HEK293 (cell line): Measurements from ENCODE around the gene DSC2.

Source experiments
- GLI2 ChIP-seq: fragments of 450-650 bp; formaldehyde crosslinking; IDR thresholded peaks from 2 replicates; pipeline ENCODE4; 2017; ENCODE audit warnings: missing biosample characterization, missing genetic modification characterization, low read depth, borderline replicate concordance
- GLIS2 ChIP-seq: fragments of 450-650 bp; formaldehyde crosslinking; IDR thresholded peaks from 2 replicates; pipeline ENCODE4 v1.5.1; 2016; ENCODE audit warnings: missing biosample characterization, missing genetic modification characterization
- HOXC10 ChIP-seq: sonication (generic); formaldehyde crosslinking; IDR thresholded peaks from 2 replicates; pipeline ENCODE4 v1.8.1; 2023; ENCODE audit warnings: mild to moderate bottlenecking, missing genetic modification reagents
- KLF9 ChIP-seq: fragments of 450-650 bp; formaldehyde crosslinking; IDR thresholded peaks from 2 replicates; pipeline ENCODE4 v1.5.1; 2016; ENCODE audit warnings: missing biosample characterization, missing genetic modification characterization, low read depth
- REPIN1 ChIP-seq: fragments of 450-650 bp; formaldehyde crosslinking; IDR thresholded peaks from 2 replicates; pipeline ENCODE4 v1.5.1; 2017; ENCODE audit warnings: missing biosample characterization, missing genetic modification characterization, low read depth
- ZNF169 ChIP-seq: fragments of 450-650 bp; formaldehyde crosslinking; IDR thresholded peaks from 2 replicates; pipeline ENCODE4 v1.5.1; 2016; ENCODE audit warnings: missing biosample characterization, missing genetic modification characterization
- ZNF174 ChIP-seq: fragments of 450-650 bp; formaldehyde crosslinking; IDR thresholded peaks from 2 replicates; pipeline ENCODE4 v1.5.0; 2017; ENCODE audit warnings: missing biosample characterization, mild to moderate bottlenecking, missing genetic modification characterization
- ZNF175 ChIP-seq: fragments of 450-650 bp; formaldehyde crosslinking; IDR thresholded peaks from 2 replicates; pipeline ENCODE4 v1.5.1; 2016; ENCODE audit warnings: missing biosample characterization, missing genetic modification characterization
- ZNF2 ChIP-seq: fragments of 450-650 bp; formaldehyde crosslinking; IDR thresholded peaks from 2 replicates; pipeline ENCODE4 v1.5.1; 2016; ENCODE audit warnings: missing biosample characterization, missing genetic modification characterization
- ZNF221 ChIP-seq: fragments of 450-650 bp; formaldehyde crosslinking; IDR thresholded peaks from 2 replicates; pipeline ENCODE4 v1.5.1; 2017; ENCODE audit warnings: missing biosample characterization, missing genetic modification characterization, borderline replicate concordance
- ZNF311 ChIP-seq: fragments of 450-650 bp; formaldehyde crosslinking; IDR thresholded peaks from 2 replicates; pipeline ENCODE4 v1.5.1; 2017; ENCODE audit warnings: missing biosample characterization, missing genetic modification characterization, borderline replicate concordance
- ZNF521 ChIP-seq: fragments of 450-650 bp; formaldehyde crosslinking; IDR thresholded peaks from 2 replicates; pipeline ENCODE4 v1.5.1; 2017; ENCODE audit warnings: missing biosample characterization, mild to moderate bottlenecking, missing genetic modification characterization
- ZNF529 ChIP-seq: fragments of 450-650 bp; formaldehyde crosslinking; IDR thresholded peaks from 2 replicates; pipeline ENCODE4 v1.5.1; 2017; ENCODE audit warnings: missing genetic modification characterization, missing biosample characterization; ENCODE audit not compliant: insufficient replicate concordance
- ZNF558 ChIP-seq: fragments of 450-650 bp; formaldehyde crosslinking; IDR thresholded peaks from 2 replicates; pipeline ENCODE4 v1.5.1; 2016; ENCODE audit warnings: missing biosample characterization, missing genetic modification characterization
- ZNF701 ChIP-seq: fragments of 450-650 bp; formaldehyde crosslinking; IDR thresholded peaks from 2 replicates; pipeline ENCODE4 v1.5.1; 2016; ENCODE audit warnings: missing biosample characterization, missing genetic modification characterization
- ZNF785 ChIP-seq: fragments of 450-650 bp; formaldehyde crosslinking; IDR thresholded peaks from 2 replicates; pipeline ENCODE4 v1.5.1; 2016; ENCODE audit warnings: missing biosample characterization, missing genetic modification characterization
- ZNF837 ChIP-seq: fragments of 450-650 bp; formaldehyde crosslinking; IDR thresholded peaks from 2 replicates; pipeline ENCODE4 v1.5.1; 2016; ENCODE audit warnings: missing biosample characterization, missing genetic modification characterization
- TF ChIP-seq, protein P1 (sequence below): fragments of 450-650 bp; formaldehyde crosslinking; IDR thresholded peaks from 2 replicates; pipeline ENCODE4 v1.5.1; 2016; ENCODE audit warnings: missing biosample characterization, missing genetic modification characterization
- TF ChIP-seq, protein P2 (sequence below): fragments of 450-650 bp; IDR thresholded peaks from 2 replicates; pipeline ENCODE4 v1.5.1; 2018; ENCODE audit warnings: missing biosample characterization, mild to moderate bottlenecking, missing genetic modification characterization
- TF ChIP-seq, protein P3 (sequence below): fragments of 450-650 bp; formaldehyde crosslinking; IDR thresholded peaks from 2 replicates; pipeline ENCODE4 v1.5.1; 2017; ENCODE audit warnings: missing biosample characterization, mild to moderate bottlenecking, missing genetic modification characterization, moderate library complexity
- TF ChIP-seq, protein P4 (sequence below): fragments of 450-650 bp; formaldehyde crosslinking; IDR thresholded peaks from 2 replicates; pipeline ENCODE4 v1.5.1; 2017; ENCODE audit warnings: missing biosample characterization, missing genetic modification characterization
- TF ChIP-seq, protein P5 (sequence below): fragments of 450-650 bp; formaldehyde crosslinking; IDR thresholded peaks from 2 replicates; pipeline ENCODE4 v1.5.1; 2016; ENCODE audit warnings: missing biosample characterization, missing genetic modification characterization
- TF ChIP-seq, protein P6 (sequence below): fragments of 450-650 bp; formaldehyde crosslinking; IDR thresholded peaks from 2 replicates; pipeline ENCODE4 v1.5.1; 2016; ENCODE audit warnings: missing biosample characterization, missing genetic modification characterization
- TF ChIP-seq, protein P7 (sequence below): fragments of 450-650 bp; IDR thresholded peaks from 2 replicates; pipeline ENCODE4 v1.5.1; 2018; ENCODE audit warnings: missing biosample characterization, missing genetic modification characterization
- TF ChIP-seq, protein P8 (sequence below): fragments of 450-650 bp; formaldehyde crosslinking; IDR thresholded peaks from 2 replicates; pipeline ENCODE4 v1.5.1; 2016; ENCODE audit warnings: missing biosample characterization, missing genetic modification characterization
- TF ChIP-seq, protein P9 (sequence below): fragments of 450-650 bp; formaldehyde crosslinking; IDR thresholded peaks from 2 replicates; pipeline ENCODE4 v1.5.1; 2016; ENCODE audit warnings: missing biosample characterization, missing genetic modification characterization

Gene DSC2

DNA sequence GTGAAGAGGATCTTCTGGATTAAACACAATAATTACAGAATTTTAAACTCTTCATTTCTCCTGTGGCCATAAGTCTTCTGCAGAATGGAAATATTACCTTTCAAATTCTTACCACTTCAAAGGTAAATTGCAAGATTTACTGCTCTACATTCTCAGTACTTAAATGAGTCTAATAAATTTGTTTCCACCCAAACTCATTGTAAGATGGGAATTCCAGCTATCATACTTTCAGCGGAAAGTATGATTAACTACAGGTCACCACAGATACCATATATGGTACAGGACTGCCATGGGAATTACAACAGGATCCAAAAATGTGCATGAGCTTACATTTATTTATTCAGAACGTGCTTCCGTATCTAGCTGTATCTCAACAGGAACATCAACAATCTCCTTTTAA lies 62.8 kb downstream of the DSC2 start (continued):
- TF ChIP-seq HOXC10 (CRISPR knock-in tag) (no peak), ZNF529 (no peak), ZNF175 (tag by site-specific recombination) (no peak), GLIS2 (tag by site-specific recombination) (no peak), ZNF169 (no peak), ZNF558 (tag by site-specific recombination) (no peak), GLI2 (tag by site-specific recombination) (no peak), ZNF837 (tag by site-specific recombination) (no peak), ZNF521 (tag by site-specific recombination) (no peak), KLF9 (tag by site-specific recombination) (no peak), ZNF311 (tag by site-specific recombination) (no peak), ZNF174 (tag by site-specific recombination) (no peak), ZNF2 (tag by site-specific recombination) (no peak), ZNF785 (tag by site-specific recombination) (no peak), ZNF221 (tag by site-specific recombination) (no peak), REPIN1 (no peak), ZNF701 (tag by site-specific recombination) (no peak)
- TF ChIP-seq, protein P1, sequence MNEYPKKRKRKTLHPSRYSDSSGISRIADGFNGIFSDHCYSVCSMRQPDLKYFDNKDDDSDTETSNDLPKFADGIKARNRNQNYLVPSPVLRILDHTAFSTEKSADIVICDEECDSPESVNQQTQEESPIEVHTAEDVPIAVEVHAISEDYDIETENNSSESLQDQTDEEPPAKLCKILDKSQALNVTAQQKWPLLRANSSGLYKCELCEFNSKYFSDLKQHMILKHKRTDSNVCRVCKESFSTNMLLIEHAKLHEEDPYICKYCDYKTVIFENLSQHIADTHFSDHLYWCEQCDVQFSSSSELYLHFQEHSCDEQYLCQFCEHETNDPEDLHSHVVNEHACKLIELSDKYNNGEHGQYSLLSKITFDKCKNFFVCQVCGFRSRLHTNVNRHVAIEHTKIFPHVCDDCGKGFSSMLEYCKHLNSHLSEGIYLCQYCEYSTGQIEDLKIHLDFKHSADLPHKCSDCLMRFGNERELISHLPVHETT (tag by site-specific recombination), result no peak
- TF ChIP-seq, protein P2, sequence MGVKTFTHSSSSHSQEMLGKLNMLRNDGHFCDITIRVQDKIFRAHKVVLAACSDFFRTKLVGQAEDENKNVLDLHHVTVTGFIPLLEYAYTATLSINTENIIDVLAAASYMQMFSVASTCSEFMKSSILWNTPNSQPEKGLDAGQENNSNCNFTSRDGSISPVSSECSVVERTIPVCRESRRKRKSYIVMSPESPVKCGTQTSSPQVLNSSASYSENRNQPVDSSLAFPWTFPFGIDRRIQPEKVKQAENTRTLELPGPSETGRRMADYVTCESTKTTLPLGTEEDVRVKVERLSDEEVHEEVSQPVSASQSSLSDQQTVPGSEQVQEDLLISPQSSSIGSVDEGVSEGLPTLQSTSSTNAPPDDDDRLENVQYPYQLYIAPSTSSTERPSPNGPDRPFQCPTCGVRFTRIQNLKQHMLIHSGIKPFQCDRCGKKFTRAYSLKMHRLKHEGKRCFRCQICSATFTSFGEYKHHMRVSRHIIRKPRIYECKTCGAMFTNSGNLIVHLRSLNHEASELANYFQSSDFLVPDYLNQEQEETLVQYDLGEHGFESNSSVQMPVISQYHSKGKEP (tag by site-specific recombination), result no peak
- TF ChIP-seq, protein P3, sequence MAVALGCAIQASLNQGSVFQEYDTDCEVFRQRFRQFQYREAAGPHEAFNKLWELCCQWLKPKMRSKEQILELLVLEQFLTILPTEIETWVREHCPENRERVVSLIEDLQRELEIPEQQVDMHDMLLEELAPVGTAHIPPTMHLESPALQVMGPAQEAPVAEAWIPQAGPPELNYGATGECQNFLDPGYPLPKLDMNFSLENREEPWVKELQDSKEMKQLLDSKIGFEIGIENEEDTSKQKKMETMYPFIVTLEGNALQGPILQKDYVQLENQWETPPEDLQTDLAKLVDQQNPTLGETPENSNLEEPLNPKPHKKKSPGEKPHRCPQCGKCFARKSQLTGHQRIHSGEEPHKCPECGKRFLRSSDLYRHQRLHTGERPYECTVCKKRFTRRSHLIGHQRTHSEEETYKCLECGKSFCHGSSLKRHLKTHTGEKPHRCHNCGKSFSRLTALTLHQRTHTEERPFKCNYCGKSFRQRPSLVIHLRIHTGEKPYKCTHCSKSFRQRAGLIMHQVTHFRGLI (tag by site-specific recombination), result no peak
- TF ChIP-seq, protein P4, sequence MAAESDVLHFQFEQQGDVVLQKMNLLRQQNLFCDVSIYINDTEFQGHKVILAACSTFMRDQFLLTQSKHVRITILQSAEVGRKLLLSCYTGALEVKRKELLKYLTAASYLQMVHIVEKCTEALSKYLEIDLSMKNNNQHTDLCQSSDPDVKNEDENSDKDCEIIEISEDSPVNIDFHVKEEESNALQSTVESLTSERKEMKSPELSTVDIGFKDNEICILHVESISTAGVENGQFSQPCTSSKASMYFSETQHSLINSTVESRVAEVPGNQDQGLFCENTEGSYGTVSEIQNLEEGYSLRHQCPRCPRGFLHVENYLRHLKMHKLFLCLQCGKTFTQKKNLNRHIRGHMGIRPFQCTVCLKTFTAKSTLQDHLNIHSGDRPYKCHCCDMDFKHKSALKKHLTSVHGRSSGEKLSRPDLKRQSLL (tag by site-specific recombination), result no peak
- TF ChIP-seq, protein P5, sequence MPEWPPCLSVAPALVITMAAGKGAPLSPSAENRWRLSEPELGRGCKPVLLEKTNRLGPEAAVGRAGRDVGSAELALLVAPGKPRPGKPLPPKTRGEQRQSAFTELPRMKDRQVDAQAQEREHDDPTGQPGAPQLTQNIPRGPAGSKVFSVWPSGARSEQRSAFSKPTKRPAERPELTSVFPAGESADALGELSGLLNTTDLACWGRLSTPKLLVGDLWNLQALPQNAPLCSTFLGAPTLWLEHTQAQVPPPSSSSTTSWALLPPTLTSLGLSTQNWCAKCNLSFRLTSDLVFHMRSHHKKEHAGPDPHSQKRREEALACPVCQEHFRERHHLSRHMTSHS (tag by site-specific recombination), result no peak
- TF ChIP-seq, protein P6, sequence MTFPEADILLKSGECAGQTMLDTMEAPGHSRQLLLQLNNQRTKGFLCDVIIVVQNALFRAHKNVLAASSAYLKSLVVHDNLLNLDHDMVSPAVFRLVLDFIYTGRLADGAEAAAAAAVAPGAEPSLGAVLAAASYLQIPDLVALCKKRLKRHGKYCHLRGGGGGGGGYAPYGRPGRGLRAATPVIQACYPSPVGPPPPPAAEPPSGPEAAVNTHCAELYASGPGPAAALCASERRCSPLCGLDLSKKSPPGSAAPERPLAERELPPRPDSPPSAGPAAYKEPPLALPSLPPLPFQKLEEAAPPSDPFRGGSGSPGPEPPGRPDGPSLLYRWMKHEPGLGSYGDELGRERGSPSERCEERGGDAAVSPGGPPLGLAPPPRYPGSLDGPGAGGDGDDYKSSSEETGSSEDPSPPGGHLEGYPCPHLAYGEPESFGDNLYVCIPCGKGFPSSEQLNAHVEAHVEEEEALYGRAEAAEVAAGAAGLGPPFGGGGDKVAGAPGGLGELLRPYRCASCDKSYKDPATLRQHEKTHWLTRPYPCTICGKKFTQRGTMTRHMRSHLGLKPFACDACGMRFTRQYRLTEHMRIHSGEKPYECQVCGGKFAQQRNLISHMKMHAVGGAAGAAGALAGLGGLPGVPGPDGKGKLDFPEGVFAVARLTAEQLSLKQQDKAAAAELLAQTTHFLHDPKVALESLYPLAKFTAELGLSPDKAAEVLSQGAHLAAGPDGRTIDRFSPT (tag by site-specific recombination), result no peak
- TF ChIP-seq, protein P7, sequence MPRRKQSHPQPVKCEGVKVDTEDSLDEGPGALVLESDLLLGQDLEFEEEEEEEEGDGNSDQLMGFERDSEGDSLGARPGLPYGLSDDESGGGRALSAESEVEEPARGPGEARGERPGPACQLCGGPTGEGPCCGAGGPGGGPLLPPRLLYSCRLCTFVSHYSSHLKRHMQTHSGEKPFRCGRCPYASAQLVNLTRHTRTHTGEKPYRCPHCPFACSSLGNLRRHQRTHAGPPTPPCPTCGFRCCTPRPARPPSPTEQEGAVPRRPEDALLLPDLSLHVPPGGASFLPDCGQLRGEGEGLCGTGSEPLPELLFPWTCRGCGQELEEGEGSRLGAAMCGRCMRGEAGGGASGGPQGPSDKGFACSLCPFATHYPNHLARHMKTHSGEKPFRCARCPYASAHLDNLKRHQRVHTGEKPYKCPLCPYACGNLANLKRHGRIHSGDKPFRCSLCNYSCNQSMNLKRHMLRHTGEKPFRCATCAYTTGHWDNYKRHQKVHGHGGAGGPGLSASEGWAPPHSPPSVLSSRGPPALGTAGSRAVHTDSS (tag by site-specific recombination), result no peak
- TF ChIP-seq, protein P8, sequence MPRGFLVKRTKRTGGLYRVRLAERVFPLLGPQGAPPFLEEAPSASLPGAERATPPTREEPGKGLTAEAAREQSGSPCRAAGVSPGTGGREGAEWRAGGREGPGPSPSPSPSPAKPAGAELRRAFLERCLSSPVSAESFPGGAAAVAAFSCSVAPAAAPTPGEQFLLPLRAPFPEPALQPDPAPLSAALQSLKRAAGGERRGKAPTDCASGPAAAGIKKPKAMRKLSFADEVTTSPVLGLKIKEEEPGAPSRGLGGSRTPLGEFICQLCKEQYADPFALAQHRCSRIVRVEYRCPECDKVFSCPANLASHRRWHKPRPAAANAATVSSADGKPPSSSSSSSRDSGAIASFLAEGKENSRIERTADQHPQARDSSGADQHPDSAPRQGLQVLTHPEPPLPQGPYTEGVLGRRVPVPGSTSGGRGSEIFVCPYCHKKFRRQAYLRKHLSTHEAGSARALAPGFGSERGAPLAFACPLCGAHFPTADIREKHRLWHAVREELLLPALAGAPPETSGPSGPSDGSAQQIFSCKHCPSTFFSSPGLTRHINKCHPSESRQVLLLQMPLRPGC (tag by site-specific recombination), result no peak
- TF ChIP-seq, protein P9, sequence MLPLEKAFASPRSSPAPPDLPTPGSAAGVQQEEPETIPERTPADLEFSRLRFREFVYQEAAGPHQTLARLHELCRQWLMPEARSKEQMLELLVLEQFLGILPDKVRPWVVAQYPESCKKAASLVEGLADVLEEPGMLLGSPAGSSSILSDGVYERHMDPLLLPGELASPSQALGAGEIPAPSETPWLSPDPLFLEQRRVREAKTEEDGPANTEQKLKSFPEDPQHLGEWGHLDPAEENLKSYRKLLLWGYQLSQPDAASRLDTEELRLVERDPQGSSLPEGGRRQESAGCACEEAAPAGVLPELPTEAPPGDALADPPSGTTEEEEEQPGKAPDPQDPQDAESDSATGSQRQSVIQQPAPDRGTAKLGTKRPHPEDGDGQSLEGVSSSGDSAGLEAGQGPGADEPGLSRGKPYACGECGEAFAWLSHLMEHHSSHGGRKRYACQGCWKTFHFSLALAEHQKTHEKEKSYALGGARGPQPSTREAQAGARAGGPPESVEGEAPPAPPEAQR (tag by site-specific recombination), result no peak
